Mesothelial cell of epicardium (in vitro differentiated cells): ENCODE results near the gene PPP1R9A. TPM values are rescaled to one million over a fixed set of nuclear protein-coding genes. Genes with fewer than 3 reads are reported as not detected.

ENCODE experiments used
- DNase-seq, 2 experiments: peaks; one replicate each; pipeline ENCODE4 v3.0.0; 2021; ENCODE audit warnings: low spot score in 2 of 2; ENCODE audit not compliant: unreplicated experiment in 2 of 2
- H3K27ac Mint-ChIP-seq: 2 replicates; pipeline ENCODE4 v1.8.0; 2021; ENCODE audit warnings: mixed read lengths
- H3K27me3 Mint-ChIP-seq: 2 replicates; pipeline ENCODE4 v1.8.0; 2021; ENCODE audit warnings: low read depth, mixed read lengths
- H3K36me3 Mint-ChIP-seq: 2 replicates; pipeline ENCODE4 v1.8.0; 2021; ENCODE audit warnings: mixed read lengths
- H3K4me1 Mint-ChIP-seq: 2 replicates; pipeline ENCODE4 v1.8.0; 2021; ENCODE audit warnings: mixed read lengths
- H3K4me3 Mint-ChIP-seq: 2 replicates; pipeline ENCODE4 v1.8.0; 2021; ENCODE audit warnings: mild to moderate bottlenecking, moderate library complexity, mixed read lengths
- H3K9me3 Mint-ChIP-seq: 2 replicates; pipeline ENCODE4 v1.8.0; 2021; ENCODE audit warnings: mixed read lengths
- total RNA-seq: library from RNA; stranded (reverse); gene quantifications from 3 replicates; pipeline ENCODE4 v1.2.1, GENCODE V29; 2021
- TF ChIP-seq, protein P1 (sequence below): fragments of 200-600 bp; sonication (generic); IDR thresholded peaks from one replicate; pipeline ENCODE4 v1.5.0; 2021; ENCODE audit warnings: antibody characterized with exemption; ENCODE audit not compliant: unreplicated experiment

The PPP1R9A gene
- total RNA-seq, 1 donor from 2014 or later, result 39.3 TPM

DNA sequence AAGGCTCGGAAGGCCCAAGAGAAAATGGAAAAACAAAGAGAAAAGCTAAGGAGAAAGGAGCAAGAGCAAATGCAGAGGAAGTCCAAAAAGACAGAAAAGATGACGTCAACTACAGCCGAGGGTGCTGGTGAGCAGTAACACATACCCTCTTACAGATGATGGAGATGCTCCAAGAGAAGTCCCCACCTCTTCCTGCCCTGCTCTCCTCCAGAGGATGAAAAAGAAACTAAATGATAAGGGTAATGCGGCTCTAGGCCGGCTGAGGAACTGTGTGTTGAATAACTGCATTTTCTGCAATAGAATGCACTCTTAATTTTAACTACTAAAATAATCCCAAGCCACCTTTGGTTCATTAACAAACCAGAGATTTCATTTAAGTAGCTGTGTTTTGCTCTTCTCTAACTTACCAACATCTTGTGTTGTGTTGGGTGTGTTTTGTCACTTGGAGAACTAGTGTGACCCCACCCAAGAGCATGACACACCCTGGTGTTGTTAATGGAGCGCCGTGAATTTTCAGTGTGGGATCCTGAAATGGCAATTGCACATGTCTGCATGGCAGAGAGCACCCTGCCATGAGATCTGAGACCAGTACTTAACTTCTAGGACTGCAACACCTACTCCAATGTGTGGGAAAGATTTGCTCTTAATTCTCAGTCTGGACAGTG is 382.9 kb downstream of the PPP1R9A start:
- Mint-ChIP-seq H3K27ac (no peak overlapping the region), H3K27me3 (no peaks in the 10 kb centered on the region), H3K9me3 (no peaks in the 10 kb centered on the region), H3K36me3 (peaks cover 30% of the 10 kb centered on the region), H3K4me1 (no peaks in the 10 kb centered on the region), H3K4me3 (no peak overlapping the region)
- TF ChIP-seq, protein P1, sequence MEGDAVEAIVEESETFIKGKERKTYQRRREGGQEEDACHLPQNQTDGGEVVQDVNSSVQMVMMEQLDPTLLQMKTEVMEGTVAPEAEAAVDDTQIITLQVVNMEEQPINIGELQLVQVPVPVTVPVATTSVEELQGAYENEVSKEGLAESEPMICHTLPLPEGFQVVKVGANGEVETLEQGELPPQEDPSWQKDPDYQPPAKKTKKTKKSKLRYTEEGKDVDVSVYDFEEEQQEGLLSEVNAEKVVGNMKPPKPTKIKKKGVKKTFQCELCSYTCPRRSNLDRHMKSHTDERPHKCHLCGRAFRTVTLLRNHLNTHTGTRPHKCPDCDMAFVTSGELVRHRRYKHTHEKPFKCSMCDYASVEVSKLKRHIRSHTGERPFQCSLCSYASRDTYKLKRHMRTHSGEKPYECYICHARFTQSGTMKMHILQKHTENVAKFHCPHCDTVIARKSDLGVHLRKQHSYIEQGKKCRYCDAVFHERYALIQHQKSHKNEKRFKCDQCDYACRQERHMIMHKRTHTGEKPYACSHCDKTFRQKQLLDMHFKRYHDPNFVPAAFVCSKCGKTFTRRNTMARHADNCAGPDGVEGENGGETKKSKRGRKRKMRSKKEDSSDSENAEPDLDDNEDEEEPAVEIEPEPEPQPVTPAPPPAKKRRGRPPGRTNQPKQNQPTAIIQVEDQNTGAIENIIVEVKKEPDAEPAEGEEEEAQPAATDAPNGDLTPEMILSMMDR, result no peak
- no peak for DNase-seq

DNA sequence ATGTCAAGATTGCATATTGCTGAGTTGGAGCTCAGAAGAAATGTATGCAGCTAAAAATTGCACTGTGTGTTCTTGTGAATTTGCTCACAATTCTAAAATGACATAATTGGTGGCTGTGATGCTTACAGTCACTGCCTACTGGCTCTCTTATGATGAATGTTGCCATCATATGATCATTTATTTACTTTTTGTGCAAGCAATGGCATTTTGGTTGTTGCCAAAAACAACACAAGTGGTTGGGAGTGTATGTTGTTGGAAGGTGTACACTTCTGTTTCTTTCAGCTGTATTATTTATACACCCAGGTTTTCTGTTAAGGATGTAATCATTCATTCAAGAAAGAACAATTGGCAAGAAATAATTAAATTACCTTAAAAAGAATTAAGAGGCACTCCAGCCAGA is 388.0 kb downstream of the PPP1R9A start:
- Mint-ChIP-seq H3K27me3 (no peaks in the 10 kb centered on the region), H3K27ac (no peak overlapping the region), H3K4me1 (no peaks in the 10 kb centered on the region), H3K36me3 (peaks cover 10% of the 10 kb centered on the region), H3K9me3 (no peaks in the 10 kb centered on the region), H3K4me3 (no peak overlapping the region)
- no peak for DNase-seq
- TF ChIP-seq, protein P1, result no peak

DNA sequence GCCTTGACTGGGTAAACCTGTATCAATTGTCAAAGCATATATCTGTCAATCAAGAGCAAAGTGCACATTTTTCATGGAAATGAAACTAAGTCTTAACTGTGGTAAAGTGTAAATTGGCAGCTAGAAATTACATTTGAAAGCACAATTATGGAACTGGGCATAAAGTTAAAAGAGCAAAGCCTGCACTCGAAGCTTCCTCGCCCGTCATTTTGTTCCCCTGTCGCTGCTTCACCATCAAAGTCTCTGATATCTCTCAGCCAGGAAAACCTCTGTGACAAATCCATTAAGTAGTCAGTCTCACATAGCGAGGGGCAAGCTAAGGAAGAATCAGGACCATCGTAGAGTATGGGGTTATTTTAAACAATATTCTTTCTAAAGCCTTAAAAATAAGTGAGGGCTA is 389.1 kb downstream of the PPP1R9A start:
- Mint-ChIP-seq H3K27me3 (no peaks in the 10 kb centered on the region), H3K27ac (no peak overlapping the region), H3K4me3 (no peak overlapping the region), H3K9me3 (no peaks in the 10 kb centered on the region), H3K4me1 (no peaks in the 10 kb centered on the region), H3K36me3 (peaks cover 4% of the 10 kb centered on the region)
- DNase-seq, result no peak
- TF ChIP-seq, protein P1, result no peak

DNA sequence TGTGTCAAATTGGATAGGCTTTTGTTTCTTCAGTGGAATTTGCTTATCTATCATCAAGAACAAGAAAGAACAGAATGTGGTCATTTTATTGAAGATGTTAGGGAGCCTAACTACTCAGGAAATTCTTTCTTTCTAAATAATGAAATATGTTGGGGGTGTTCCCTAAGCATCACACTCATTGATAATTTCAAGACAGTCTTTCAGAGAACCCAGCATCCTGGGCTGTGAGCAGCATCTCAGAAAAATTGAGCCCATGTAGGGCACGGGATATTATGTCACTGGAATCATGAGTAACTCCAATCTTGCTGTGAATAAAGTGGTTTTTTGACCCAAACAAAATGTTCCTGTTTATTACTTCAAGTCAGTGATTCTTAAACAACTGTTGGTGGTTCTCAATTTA is 389.6 kb downstream of the PPP1R9A start:
- Mint-ChIP-seq H3K4me1 (no peaks in the 10 kb centered on the region), H3K9me3 (no peaks in the 10 kb centered on the region), H3K27ac (no peak overlapping the region), H3K4me3 (no peak overlapping the region), H3K36me3 (peaks cover 4% of the 10 kb centered on the region), H3K27me3 (no peaks in the 10 kb centered on the region)
- TF ChIP-seq, protein P1, result no peak
- no peak for DNase-seq

DNA sequence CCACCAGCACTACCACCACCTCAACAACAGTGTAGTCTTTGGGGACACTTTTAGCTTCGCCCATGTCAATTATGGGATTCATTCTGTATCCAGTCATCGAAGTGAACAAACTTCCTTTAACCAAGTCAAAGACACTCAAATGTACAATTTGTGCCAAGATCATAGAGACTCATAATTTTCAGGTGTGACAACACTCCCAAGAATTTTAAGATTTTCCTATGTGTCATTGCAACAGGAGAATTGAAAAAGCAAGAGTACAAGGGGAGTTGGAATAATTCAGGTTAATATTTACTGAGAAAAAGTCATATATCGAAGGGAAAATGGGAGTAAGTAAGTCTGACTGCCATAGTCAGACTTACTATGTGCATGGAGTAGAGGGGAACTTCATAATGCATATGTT is 390.7 kb downstream of the PPP1R9A start:
- DNase-seq, result no peak
- no peak overlapping the region for H3K27ac Mint-ChIP-seq
- no peak overlapping the region for H3K4me3 Mint-ChIP-seq
- peaks cover 4% of the 10 kb centered on the region for H3K4me1 Mint-ChIP-seq
- peaks cover 4% of the 10 kb centered on the region for H3K36me3 Mint-ChIP-seq
- TF ChIP-seq, protein P1, result no peak
- H3K27me3 Mint-ChIP-seq, result no peaks in the 10 kb centered on the region
- no peaks in the 10 kb centered on the region for H3K9me3 Mint-ChIP-seq
